H1 (cell line): ENCODE results near the gene POTEJ. TPM values are rescaled to one million over a fixed set of nuclear protein-coding genes. Genes with fewer than 3 reads are reported as not detected.
"Not testable (repeated sequence)": the region's sequence is repeated elsewhere in the genome, so short reads cannot be mapped to it uniquely, and the experiment has no call there.

ENCODE experiments used
- CTCF ChIA-PET: fragments of 300-600 bp; sonication (Branson Sonifier 250); formaldehyde crosslinking; loops from one replicate; lab custom pipeline; 2021; ENCODE audit not compliant: partially characterized antibody; lab: Charles Lee
- POLR2A ChIA-PET: fragments of 300-600 bp; sonication (Branson Sonifier 250); formaldehyde crosslinking; loops from one replicate; lab custom pipeline; 2021; ENCODE audit warnings: inconsistent platforms; ENCODE audit not compliant: partially characterized antibody; lab: Charles Lee
- DNase-seq, 2 experiments: peaks; one replicate each; pipeline versions ENCODE4 v3.0.0 to v3.0.0-alpha.2; 2010 to 2022; ENCODE audit warnings: low spot score in 2 of 2, low read depth in 1 of 2, mixed read lengths in 1 of 2
- FAIRE-seq: peaks from 2 replicates; lab custom pipeline; 2011; peaks lifted over from hg19 to GRCh38; lab: Jason Lieb, UNC
- H2AFZ ChIP-seq: 2 replicates; pipeline ENCODE4 v1.8.1; 2012; ENCODE audit warnings: low read length, inconsistent platforms
- H2AK5ac ChIP-seq: 2 replicates; pipeline ENCODE4 v1.6.1; 2013; ENCODE audit warnings: low read depth, low read length
- H2BK120ac ChIP-seq: replicated peaks from 2 replicates; pipeline ENCODE3; 2013; ENCODE audit warnings: low read depth, low read length, inconsistent platforms
- H2BK12ac ChIP-seq: 2 replicates; pipeline ENCODE4 v1.6.1; 2013; ENCODE audit warnings: low read depth, low read length
- H2BK15ac ChIP-seq: 2 replicates; pipeline ENCODE4 v1.6.1; 2013; ENCODE audit warnings: low read length
- H2BK20ac ChIP-seq: 2 replicates; pipeline ENCODE4 v1.6.1; 2013; ENCODE audit warnings: low read length
- H2BK5ac ChIP-seq: 2 replicates; pipeline ENCODE4 v1.6.1; 2013; ENCODE audit warnings: low read depth, low read length
- H3K14ac ChIP-seq: 2 replicates; pipeline ENCODE4 v1.6.1; 2013; ENCODE audit warnings: inconsistent platforms; ENCODE audit not compliant: insufficient read length
- H3K18ac ChIP-seq: 2 replicates; pipeline ENCODE4 v1.6.1; 2013; ENCODE audit warnings: low read length; ENCODE audit errors: extremely low read depth
- H3K23ac ChIP-seq: 2 replicates; pipeline ENCODE4 v1.6.1; 2013; ENCODE audit warnings: inconsistent platforms; ENCODE audit not compliant: insufficient read length
- H3K23me2 ChIP-seq: 2 replicates; pipeline ENCODE4 v1.6.1; 2013; ENCODE audit warnings: low read depth, low read length
- H3K27ac ChIP-seq: 2 replicates; pipeline ENCODE4 v1.6.1; 2011; ENCODE audit warnings: low read depth, low read length, inconsistent platforms
- H3K27me3 ChIP-seq, 4 experiments: replicated peaks in 1 of 4; 1 replicate in 1 of 4; 2 replicates in 3 of 4; pipeline versions ENCODE4 v1.6.1 to v1.8.1; 2011 to 2013; ENCODE audit warnings: low read length in 3 of 4, mild to moderate bottlenecking in 3 of 4, inconsistent platforms in 2 of 4, mixed read lengths in 2 of 4, moderate library complexity in 1 of 4; ENCODE audit not compliant: control insufficient read depth in 3 of 4, insufficient read depth in 3 of 4; ENCODE audit errors: extremely low read depth in 1 of 4
- H3K36me3 ChIP-seq, 4 experiments: 2 replicates each; pipeline versions ENCODE4 v1.6.1 to v1.8.1; 2011 to 2013; ENCODE audit warnings: mild to moderate bottlenecking in 4 of 4, low read length in 3 of 4, moderate library complexity in 2 of 4, control low read depth in 1 of 4, inconsistent platforms in 1 of 4; ENCODE audit not compliant: insufficient read depth in 4 of 4, control insufficient read depth in 2 of 4
- H3K4ac ChIP-seq: replicated peaks from 2 replicates; pipeline ENCODE3; 2013; ENCODE audit warnings: low read length, low read depth, mixed read lengths, inconsistent platforms; ENCODE audit not compliant: insufficient read length
- H3K4me1 ChIP-seq, 4 experiments: replicated peaks in 1 of 4; 1 replicate in 1 of 4; 2 replicates in 3 of 4; pipeline versions ENCODE4 v1.6.1 to v1.8.1; 2011 to 2013; ENCODE audit warnings: low read length in 3 of 4, inconsistent platforms in 2 of 4, mixed read lengths in 1 of 4; ENCODE audit not compliant: insufficient read depth in 4 of 4, control insufficient read depth in 3 of 4
- H3K4me2 ChIP-seq, 2 experiments: 2 replicates each; pipeline versions ENCODE4 v1.6.1 to v1.8.1; 2011 to 2013; ENCODE audit warnings: low read depth in 2 of 2, low read length in 2 of 2, control low read depth in 1 of 2, inconsistent platforms in 1 of 2, mild to moderate bottlenecking in 1 of 2; ENCODE audit not compliant: insufficient read depth in 1 of 2
- H3K4me3 ChIP-seq, 4 experiments: fragments of 200-600, 300-600 bp in 1 of 4; sonication (generic), shearing (Covaris generic), sonication (Bioruptor Twin) in 1 of 4; 2 replicates each; pipeline versions ENCODE4 v1.5.1 to v1.8.1; 2011 to 2016; ENCODE audit warnings: low read length in 4 of 4, low read depth in 3 of 4, control low read depth in 2 of 4, inconsistent platforms in 2 of 4, mild to moderate bottlenecking in 2 of 4, mixed read lengths in 1 of 4, moderate library complexity in 1 of 4; ENCODE audit not compliant: insufficient read depth in 2 of 4; ENCODE audit errors: extremely low read depth in 1 of 4
- H3K56ac ChIP-seq: replicated peaks from 2 replicates; pipeline ENCODE3; 2013; ENCODE audit warnings: low read depth, mild to moderate bottlenecking, mixed read lengths, low read length, inconsistent platforms; ENCODE audit not compliant: insufficient read length
- H3K79me1 ChIP-seq: 2 replicates; pipeline ENCODE4 v1.6.1; 2013; ENCODE audit warnings: low read depth, low read length, control low read depth
- H3K79me2 ChIP-seq, 2 experiments: 2 replicates each; pipeline versions ENCODE4 v1.6.1 to v1.8.1; 2012 to 2013; ENCODE audit warnings: low read length in 2 of 2, mild to moderate bottlenecking in 2 of 2, inconsistent platforms in 1 of 2; ENCODE audit not compliant: insufficient read depth in 2 of 2, control insufficient read depth in 1 of 2
- H3K9ac ChIP-seq, 4 experiments: replicated peaks in 1 of 4; 1 replicate in 1 of 4; 2 replicates in 3 of 4; pipeline versions ENCODE4 v1.6.1 to v1.8.1; 2011 to 2013; ENCODE audit warnings: low read depth in 3 of 4, low read length in 3 of 4, control low read depth in 2 of 4, mild to moderate bottlenecking in 2 of 4, moderate library complexity in 2 of 4, inconsistent platforms in 1 of 4; ENCODE audit errors: extremely low read depth in 1 of 4
- H3K9me3 ChIP-seq, 2 experiments: 2 replicates each; pipeline versions ENCODE4 v1.6.1 to v1.8.1; 2012 to 2013; ENCODE audit warnings: mild to moderate bottlenecking in 2 of 2, moderate library complexity in 2 of 2, control low read depth in 1 of 2, inconsistent platforms in 1 of 2, low read depth in 1 of 2, low read length in 1 of 2, mixed read lengths in 1 of 2; ENCODE audit not compliant: insufficient read depth in 2 of 2
- H4K20me1 ChIP-seq, 2 experiments: replicated peaks in 1 of 2; 2 replicates each; pipeline versions ENCODE3 to v1.8.1; 2011 to 2013; ENCODE audit warnings: inconsistent platforms in 2 of 2, low read length in 2 of 2, mild to moderate bottlenecking in 1 of 2; ENCODE audit not compliant: insufficient read depth in 2 of 2, control insufficient read depth in 1 of 2
- H4K5ac ChIP-seq: 2 replicates; pipeline ENCODE4 v1.6.1; 2013; ENCODE audit warnings: low read length, low read depth, mixed read lengths, inconsistent platforms; ENCODE audit not compliant: insufficient read length
- H4K8ac ChIP-seq: 2 replicates; pipeline ENCODE4 v1.8.0; 2013; ENCODE audit warnings: mild to moderate bottlenecking, moderate library complexity, low read length, inconsistent platforms; ENCODE audit not compliant: insufficient read depth; ENCODE audit errors: extremely low read depth
- H4K91ac ChIP-seq: replicated peaks from 2 replicates; pipeline ENCODE3; 2013; ENCODE audit warnings: low read length, mixed read lengths, inconsistent platforms; ENCODE audit not compliant: insufficient read length
- WGBS, 2 experiments: shearing (Covaris generic) in 1 of 2; methylation state at CpG; one replicate each; pipeline versions ENCODE4 v1.1.6 to v1.1.7; 2013 to 2015; ENCODE audit warnings: low lambda C conversion rate in 2 of 2, mixed read lengths in 2 of 2, inconsistent platforms in 1 of 2, low coverage in 1 of 2, missing lambda C conversion rate in 1 of 2; ENCODE audit not compliant: insufficient replicate concordance in 2 of 2, insufficient coverage in 1 of 2, insufficient read length in 1 of 2; ENCODE audit errors: extremely low coverage in 1 of 2, missing lambda C conversion rate in 1 of 2; 5-methylcytosine and 5-hydroxymethylcytosine counted together
- long read RNA-seq, 2 experiments: library from RNA in 1 of 2; library from capped mRNA in 1 of 2; stranded (forward); transcript quantifications; one replicate each; pipeline ENCODE4 v2.0.0, GENCODE V29; 2021; ENCODE audit warnings: inconsistent platforms in 1 of 2
- polyA minus RNA-seq, 3 experiments: library from RNA; depleted of rRNA, polyadenylated mRNA; stranded (reverse); fragments of >200 nt; gene quantifications; 1 replicate in 2 of 3; 2 replicates in 1 of 3; pipeline ENCODE4 v1.2.3, GENCODE V29; 2011
- polyA plus RNA-seq, 7 experiments: library from polyadenylated mRNA; depleted of rRNA in 3 of 7; stranded (reverse) in 5 of 7; unstranded in 2 of 7; fragments of >200 nt in 5 of 7; fragments of 200-250 nt in 2 of 7; gene quantifications; 1 replicate in 5 of 7; 2 replicates in 1 of 7; 4 replicates in 1 of 7; pipeline versions ENCODE4 v1.2.1 to v1.2.3, GENCODE V29; 2011 to 2013; ENCODE audit warnings: missing spikeins in 2 of 7, mixed read lengths in 2 of 7
- total RNA-seq: library from RNA; stranded (reverse); fragmentation: NEBNext Ultra II Directional; extraction: Animal tissue kit (Norgen Biotek cat#: 25700); gene quantifications from 2 replicates; pipeline ENCODE4 v1.2.1, GENCODE V29; 2021

POTEJ gene
- total RNA-seq (not detected in 2 replicates), polyA plus RNA-seq (2011; rRNA removed) (0.08 TPM in 1 of 2 replicates, not detected in the other), polyA minus RNA-seq (2011; rRNA and poly(A)+ RNA removed) (0.32 and 0.54 TPM in 2 replicates)
- polyA plus RNA-seq (2011; cell fraction: cytosol; rRNA removed) = 0.04 TPM
- polyA plus RNA-seq (2011; cell fraction: nucleus; rRNA removed) = 0.21 TPM
- polyA plus RNA-seq (2012, experiment 1 of 2) = 0.08 TPM in 1 of 4 replicates, not detected in the others
- not detected for polyA plus RNA-seq (2012, experiment 2 of 2)
- polyA plus RNA-seq (2013, experiment 1 of 2) = not detected
- polyA plus RNA-seq (2013, experiment 2 of 2) = 0.02 TPM
- not detected for polyA minus RNA-seq (2011; cell fraction: cytosol; rRNA and poly(A)+ RNA removed)
- polyA minus RNA-seq (2011; cell fraction: nucleus; rRNA and poly(A)+ RNA removed) = 0.70 TPM
- long read RNA-seq, experiment 1 = 0 reads
- long read RNA-seq, experiment 2 = 0 reads

GRCh38 chr2:130611140-130611539, at the start of gene POTEJ:
POTEJ (plus strand) TSS chr2:130611440; CDS start chr2:130611533, 93 bp downstream.
- H3K27ac ChIP-seq, H3K4me2 ChIP-seq, H3K4me1 ChIP-seq, H3K36me3 ChIP-seq, H3K79me2 ChIP-seq, H3K79me1 ChIP-seq, H3K23me2 ChIP-seq, H3K56ac ChIP-seq, H2BK5ac ChIP-seq, H2BK120ac ChIP-seq, H3K14ac ChIP-seq, H3K4ac ChIP-seq, H4K8ac ChIP-seq, H3K27me3 ChIP-seq, H2AK5ac ChIP-seq, H4K20me1 ChIP-seq, DNase-seq, H2BK20ac ChIP-seq, POLR2A ChIA-PET, H2AFZ ChIP-seq, H3K18ac ChIP-seq, FAIRE-seq, H4K91ac ChIP-seq, H3K9ac ChIP-seq, H2BK12ac ChIP-seq, CTCF ChIA-PET, H2BK15ac ChIP-seq, H3K9me3 ChIP-seq, H3K4me3 ChIP-seq, H3K23ac ChIP-seq, H4K5ac ChIP-seq: not testable (repeated sequence)
- WGBS, 2 experiments = no CpG with 5 or more reads among the region's 13 CpGs

- H2BK5ac ChIP-seq, H3K4me1 ChIP-seq, H3K4ac ChIP-seq, H3K4me3 ChIP-seq, H3K56ac ChIP-seq, DNase-seq, H2AK5ac ChIP-seq, H3K4me2 ChIP-seq, H4K91ac ChIP-seq, H3K9me3 ChIP-seq, CTCF ChIA-PET, H2AFZ ChIP-seq, H2BK20ac ChIP-seq, POLR2A ChIA-PET, H3K23me2 ChIP-seq, H2BK12ac ChIP-seq, FAIRE-seq, H3K27ac ChIP-seq, H2BK120ac ChIP-seq, H4K8ac ChIP-seq, H3K9ac ChIP-seq, H3K27me3 ChIP-seq, H3K36me3 ChIP-seq, H3K79me2 ChIP-seq, H2BK15ac ChIP-seq, H3K14ac ChIP-seq, H4K20me1 ChIP-seq, H3K18ac ChIP-seq, H3K23ac ChIP-seq, H4K5ac ChIP-seq, H3K79me1 ChIP-seq: not testable (repeated sequence)
- WGBS, 2 experiments = no CpG with 5 or more reads among the region's 4 CpGs
These were observed 45.1 kb upstream of the POTEJ start for GRCh38 chr2:130566165-130566564.
